Natural killer cell treated with Interleukin-12 subunit alpha and Interleukin-12 subunit beta and Interleukin-15 and Interleukin-18, amount 100 ng/mL, for 72 hours (primary cell): Measurements from ENCODE around the gene MACROH2A2. TPM values are rescaled to one million over a fixed set of nuclear protein-coding genes. Genes with fewer than 3 reads are reported as not detected.
A peak's percentile ranks its signal among the peaks of the same experiment; 100 is the strongest.
"Not testable (repeated sequence)": the region's sequence is repeated elsewhere in the genome, so short reads cannot be mapped to it uniquely, and the experiment has no call there.

Experiments
- ATAC-seq, 2 donors: fragments of 150-1000 bp; cut with Tn5 transposase in 1 of 2; sonication (Bioruptor Pico), chemical (Tn5 transposase) in 1 of 2; 2 replicates each; pipeline ENCODE4 v1.10.0; 2021
- DNase-seq: peaks from one replicate; pipeline ENCODE4 v3.0.0; 2022; ENCODE audit warnings: low spot score
- H3K27ac Mint-ChIP-seq, 2 donors: 1 replicate in 1 of 2; 2 replicates in 1 of 2; pipeline ENCODE4 v1.8.0; 2022; ENCODE audit warnings: mixed read lengths in 2 of 2, mild to moderate bottlenecking in 1 of 2, moderate library complexity in 1 of 2
- H3K27me3 Mint-ChIP-seq, 2 donors: 1 replicate in 1 of 2; 2 replicates in 1 of 2; pipeline ENCODE4 v1.8.0; 2022; ENCODE audit warnings: mixed read lengths in 2 of 2
- H3K36me3 Mint-ChIP-seq: one replicate; pipeline ENCODE4 v1.8.0; 2022; ENCODE audit warnings: mixed read lengths
- H3K4me1 Mint-ChIP-seq, 2 donors: 1 replicate in 1 of 2; 2 replicates in 1 of 2; pipeline ENCODE4 v1.8.0; 2022; ENCODE audit warnings: low read depth in 2 of 2, mixed read lengths in 2 of 2, mild to moderate bottlenecking in 1 of 2
- H3K4me3 Mint-ChIP-seq: one replicate; pipeline ENCODE4 v1.8.0; 2022; ENCODE audit warnings: mixed read lengths
- H3K9me3 Mint-ChIP-seq: 2 replicates; pipeline ENCODE4 v1.8.0; 2022; ENCODE audit warnings: mixed read lengths
- total RNA-seq, 2 donors: library from RNA; stranded (reverse); gene quantifications; one replicate each; pipeline ENCODE4 v1.2.3, GENCODE V29; 2022

MACROH2A2 gene
- total RNA-seq, result under 1 TPM; 0.43 to 0.56 TPM

DNA sequence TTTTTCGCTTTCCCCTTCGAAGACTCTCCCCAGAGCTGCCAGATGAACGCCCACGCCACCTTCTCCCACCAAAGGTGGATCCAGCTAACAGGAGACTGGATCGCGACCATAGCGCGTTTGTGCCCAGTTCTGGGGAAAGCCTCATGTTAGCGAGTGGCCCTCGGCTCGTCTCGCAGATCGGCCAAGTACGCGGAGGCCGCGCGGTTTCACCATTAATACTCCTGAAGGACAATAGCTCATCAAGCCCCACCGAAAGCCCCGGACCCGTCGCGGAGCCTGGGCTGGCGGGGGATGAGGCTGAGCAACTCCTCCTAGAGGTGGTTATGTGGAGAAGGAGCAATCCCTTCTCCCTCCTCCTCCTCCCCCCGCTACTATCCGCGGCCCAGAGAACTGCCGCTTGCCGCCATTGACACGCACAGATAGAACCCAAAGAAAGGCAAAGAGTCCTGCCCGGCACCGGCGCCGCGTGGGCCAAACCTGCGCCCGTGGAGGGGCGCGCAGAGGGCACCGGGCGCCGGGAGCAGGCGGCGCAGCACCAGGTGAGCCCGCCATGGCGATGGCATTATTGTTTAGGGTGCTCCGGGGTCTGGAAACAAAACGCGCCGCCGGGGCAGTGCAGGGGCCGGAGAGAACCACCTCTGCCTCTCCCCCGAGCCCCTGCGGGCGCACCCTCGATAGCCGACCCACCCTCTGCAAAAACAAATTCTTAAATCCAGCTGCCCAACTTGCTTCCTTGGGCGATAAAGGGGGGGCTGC lies at the start of gene MACROH2A2:
MACROH2A2 (plus strand) TSS at position 385 of the 756 bp plus-strand sequence. CDS start 22,813 bp downstream, outside the sequence.
- H3K27me3 Mint-ChIP-seq, result peaks cover 33 to 46% of the 10 kb centered on the region in 2 donors
- H3K9me3 Mint-ChIP-seq, result no peaks in the 10 kb centered on the region
- peaks cover 0 to 7% of the 10 kb centered on the region in 2 donors for H3K4me1 Mint-ChIP-seq
- no peaks in the 10 kb centered on the region for H3K36me3 Mint-ChIP-seq
- DNase-seq (no peak), ATAC-seq (peak in 1 of 2 donors; percentile 37)
- no peak within 1 kb of the TSS for H3K27ac Mint-ChIP-seq
- peak within 1 kb of the TSS; percentile 75 for H3K4me3 Mint-ChIP-seq

DNA sequence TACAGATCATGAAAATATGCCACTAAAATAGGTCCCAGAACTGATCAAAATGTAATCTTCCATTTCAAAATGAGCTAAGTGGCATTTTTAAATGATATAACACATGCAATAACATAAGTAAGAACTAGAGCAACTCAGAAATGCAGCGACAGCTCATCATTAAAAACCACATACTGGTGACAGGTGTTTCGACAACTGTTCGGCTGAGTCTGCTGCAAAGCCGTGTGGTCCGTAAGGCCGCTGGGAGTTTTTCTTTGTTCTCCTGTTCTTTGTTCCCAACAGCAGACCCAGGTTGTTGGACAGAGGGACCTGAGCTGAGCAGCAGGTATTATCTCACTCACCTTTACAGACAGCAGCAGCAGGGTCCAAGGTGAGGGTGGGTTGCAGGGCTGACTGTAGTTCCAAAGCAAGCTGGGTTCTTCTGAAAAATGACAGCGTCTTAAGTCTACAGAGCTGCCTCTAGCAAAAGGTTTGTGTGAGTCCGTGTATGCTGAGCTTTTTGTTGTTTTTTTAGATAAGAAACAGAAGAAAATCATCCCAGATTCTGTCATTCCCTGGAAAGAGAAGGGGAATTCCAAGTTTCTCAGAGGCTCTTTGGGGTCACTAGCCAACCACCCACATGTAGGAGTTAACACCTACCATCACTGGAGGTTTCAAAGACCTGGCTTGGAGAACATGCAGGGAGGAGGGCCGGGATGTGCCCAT lies 45.4 kb upstream of the MACROH2A2 start:
- Mint-ChIP-seq H3K4me3 (no peak overlapping the region), H3K27me3 (peaks cover 46 to 70% of the 10 kb centered on the region in 2 donors), H3K9me3 (no peaks in the 10 kb centered on the region), H3K27ac (no peak overlapping the region), H3K36me3 (no peaks in the 10 kb centered on the region), H3K4me1 (no peaks in the 10 kb centered on the region)
- ATAC-seq (peak in 1 of 2 donors; percentile 36), DNase-seq (no peak)

- Mint-ChIP-seq H3K27ac (no peak overlapping the region), H3K9me3 (peaks cover 10% of the 10 kb centered on the region), H3K27me3 (peaks cover 25 to 34% of the 10 kb centered on the region in 2 donors), H3K36me3 (peaks cover 16% of the 10 kb centered on the region), H3K4me1 (no peaks in the 10 kb centered on the region), H3K4me3 (no peak overlapping the region)
- DNase-seq (no peak), ATAC-seq (no peak)
These were observed 21.4 kb upstream of the MACROH2A2 start for GRCh38 chr10:70031215-70031614.

DNA sequence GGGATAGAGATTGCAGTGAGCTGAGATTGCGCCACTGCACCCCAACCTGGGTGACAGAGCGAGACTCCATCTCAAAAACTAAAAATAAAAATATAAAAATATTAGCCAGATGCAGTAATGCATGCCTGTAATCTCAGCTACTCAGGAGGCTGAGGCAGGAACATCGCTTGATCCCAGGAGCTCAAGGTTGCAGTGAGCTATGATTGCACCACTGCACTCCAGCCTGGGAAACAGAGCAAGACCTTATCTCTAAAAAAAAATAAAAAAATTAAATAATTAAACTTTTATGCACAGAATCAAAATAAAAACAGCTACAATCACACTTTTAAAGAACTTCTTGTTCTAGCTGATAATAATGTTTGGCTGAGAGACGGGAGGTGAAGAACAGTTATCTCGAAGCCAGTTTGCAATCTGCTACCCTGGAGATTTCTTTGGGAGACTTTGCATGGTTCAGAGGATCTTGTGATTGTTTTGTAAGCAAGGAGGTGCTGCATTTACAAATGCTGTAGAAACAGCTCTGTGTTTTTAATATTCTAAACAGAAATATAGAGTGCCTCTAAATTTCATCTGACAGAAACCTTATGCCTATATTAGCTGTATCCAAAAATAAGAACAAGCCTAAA lies 19.9 kb upstream of the MACROH2A2 start:
- no peaks in the 10 kb centered on the region for H3K4me1 Mint-ChIP-seq
- no peak overlapping the region for H3K4me3 Mint-ChIP-seq
- H3K36me3 Mint-ChIP-seq, result peaks cover 16% of the 10 kb centered on the region
- ATAC-seq (no peak), DNase-seq (no peak)
- peaks cover 10% of the 10 kb centered on the region for H3K9me3 Mint-ChIP-seq
- peaks cover 18 to 28% of the 10 kb centered on the region in 2 donors for H3K27me3 Mint-ChIP-seq
- H3K27ac Mint-ChIP-seq, result no peak overlapping the region

DNA sequence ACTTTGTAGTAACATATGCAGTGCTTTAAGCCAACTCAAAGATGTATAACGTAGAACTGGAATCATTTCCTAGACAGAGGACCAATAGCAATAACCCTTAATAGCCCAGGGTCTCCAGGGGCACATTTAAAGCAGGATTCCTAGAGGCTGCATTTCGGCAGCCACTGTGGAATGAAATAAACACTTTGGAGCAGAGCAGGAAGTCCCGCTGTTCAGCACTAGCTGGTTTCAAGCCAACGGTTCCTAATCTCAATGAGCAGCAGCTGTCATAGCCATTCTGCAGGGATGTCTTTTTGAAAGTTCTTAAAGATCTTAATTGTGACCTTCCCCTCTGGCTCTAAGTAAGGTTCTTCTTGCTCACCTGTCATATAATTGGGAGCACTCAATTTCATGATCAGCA lies 18.4 kb upstream of the MACROH2A2 start:
- H3K27ac Mint-ChIP-seq, result no peak overlapping the region
- H3K9me3 Mint-ChIP-seq, result peaks cover 10% of the 10 kb centered on the region
- ATAC-seq (no peak), DNase-seq (no peak)
- H3K4me1 Mint-ChIP-seq, result peaks cover 4 to 8% of the 10 kb centered on the region in 2 donors
- H3K4me3 Mint-ChIP-seq, result no peak overlapping the region
- peaks cover 21% of the 10 kb centered on the region for H3K36me3 Mint-ChIP-seq
- peaks cover 22 to 27% of the 10 kb centered on the region in 2 donors for H3K27me3 Mint-ChIP-seq

DNA sequence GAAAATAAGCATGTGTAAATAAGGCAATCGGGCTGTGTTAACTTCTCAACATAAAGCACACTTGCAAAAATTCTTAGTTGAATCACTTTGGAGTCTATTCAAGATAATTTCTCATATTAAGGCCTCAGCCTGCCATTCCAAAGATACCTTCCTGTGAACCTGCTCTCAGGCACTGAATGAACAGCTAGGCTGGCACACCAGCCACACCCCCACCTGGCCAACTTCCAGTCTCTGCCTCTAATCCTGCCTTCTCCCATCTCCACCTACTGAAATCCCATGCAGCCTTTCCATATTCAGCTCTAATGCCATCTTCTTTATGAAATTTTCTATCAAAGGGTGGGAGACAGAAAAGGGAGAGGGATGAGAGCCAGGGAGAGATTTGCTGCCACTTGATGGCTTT lies 17.1 kb upstream of the MACROH2A2 start:
- Mint-ChIP-seq H3K27me3 (peaks cover 17 to 20% of the 10 kb centered on the region in 2 donors), H3K4me3 (no peak overlapping the region), H3K36me3 (peaks cover 14% of the 10 kb centered on the region), H3K9me3 (peaks cover 4% of the 10 kb centered on the region), H3K27ac (no peak overlapping the region), H3K4me1 (peaks cover 7 to 8% of the 10 kb centered on the region in 2 donors)
- ATAC-seq (no peak), DNase-seq (no peak)

GRCh38 chr10:70038923-70039322 lies 13.7 kb upstream of the MACROH2A2 start:
- peaks cover 20% of the 10 kb centered on the region for H3K36me3 Mint-ChIP-seq
- no peak overlapping the region for H3K4me3 Mint-ChIP-seq
- peaks cover 7 to 8% of the 10 kb centered on the region in 2 donors for H3K4me1 Mint-ChIP-seq
- peak overlapping the region in 1 of 2 donors; percentile 21 for H3K27ac Mint-ChIP-seq
- DNase-seq (no peak), ATAC-seq (peak; percentile 91 to 94)
- peaks cover 16 to 30% of the 10 kb centered on the region in 2 donors for H3K27me3 Mint-ChIP-seq
- H3K9me3 Mint-ChIP-seq, result no peaks in the 10 kb centered on the region

DNA sequence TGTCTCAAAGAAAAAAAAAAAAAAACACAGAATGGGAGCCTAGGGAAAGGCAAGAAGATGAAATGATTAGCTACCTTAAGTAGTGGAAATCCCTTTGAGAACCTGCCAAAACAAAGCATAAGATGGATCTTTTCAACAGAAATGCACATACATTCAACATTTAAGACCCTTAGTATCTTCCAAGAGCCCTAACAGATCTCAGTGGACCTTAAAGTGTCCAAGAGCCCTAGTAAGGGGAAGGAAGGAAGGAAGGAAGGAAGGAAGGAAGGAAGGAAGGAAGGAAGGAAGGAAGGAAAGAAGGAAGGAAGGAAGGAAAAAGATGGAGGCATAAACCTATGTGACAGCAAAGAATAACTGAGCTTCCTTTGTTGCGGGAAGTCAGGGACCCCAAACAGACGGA lies 11.6 kb upstream of the MACROH2A2 start:
- no peak overlapping the region for H3K27ac Mint-ChIP-seq
- no peaks in the 10 kb centered on the region for H3K9me3 Mint-ChIP-seq
- H3K4me3 Mint-ChIP-seq, result no peak overlapping the region
- peaks cover 18 to 42% of the 10 kb centered on the region in 2 donors for H3K27me3 Mint-ChIP-seq
- H3K4me1 Mint-ChIP-seq, result peaks cover 7 to 8% of the 10 kb centered on the region in 2 donors
- ATAC-seq (no peak), DNase-seq (no peak)
- H3K36me3 Mint-ChIP-seq, result peaks cover 20% of the 10 kb centered on the region

DNA sequence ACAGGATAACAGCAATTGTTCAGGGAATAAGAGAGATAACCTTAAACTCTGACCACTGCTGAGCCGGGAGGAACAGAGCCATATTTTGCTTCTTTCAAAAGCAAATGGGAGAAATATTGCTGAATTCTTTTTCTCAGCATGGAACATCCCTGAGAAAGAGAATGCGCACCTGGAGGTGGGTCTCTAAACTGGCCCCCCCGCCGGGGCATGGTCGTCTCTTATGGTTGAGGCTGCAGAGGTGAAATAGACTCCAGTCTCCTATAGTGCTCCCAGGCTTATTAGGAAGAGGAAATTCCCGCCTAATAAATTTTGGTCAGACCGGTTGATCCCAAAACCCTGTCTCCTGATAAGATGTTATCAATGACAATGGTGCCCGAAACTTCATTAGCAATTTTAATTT lies 10.9 kb upstream of the MACROH2A2 start:
- Mint-ChIP-seq H3K27me3 (peaks cover 18 to 42% of the 10 kb centered on the region in 2 donors), H3K36me3 (peaks cover 20% of the 10 kb centered on the region)
- not testable (repeated sequence) for H3K4me3 Mint-ChIP-seq, H3K27ac Mint-ChIP-seq, DNase-seq, H3K4me1 Mint-ChIP-seq, H3K9me3 Mint-ChIP-seq, ATAC-seq

DNA sequence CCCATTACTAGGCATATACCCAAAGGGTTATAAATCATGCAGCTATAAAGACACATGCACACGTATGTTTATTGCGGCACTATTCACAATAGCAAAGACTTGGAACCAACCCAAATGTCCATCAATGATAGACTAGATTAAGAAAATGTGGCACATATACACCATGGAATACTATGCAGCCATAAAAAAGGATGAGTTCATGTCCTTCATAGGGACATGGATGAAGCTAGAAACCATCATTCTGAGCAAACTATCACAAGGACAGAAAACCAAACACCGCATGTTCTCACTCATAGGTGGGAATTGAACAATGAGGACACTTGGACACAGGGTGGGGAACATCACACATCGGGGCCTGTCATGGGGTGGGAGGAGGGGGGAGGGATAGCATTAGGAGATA lies 5.6 kb upstream of the MACROH2A2 start:
- not testable (repeated sequence) for H3K4me1 Mint-ChIP-seq

GRCh38 chr10:70048030-70048723 lies 4.5 kb upstream of the MACROH2A2 start:
- Mint-ChIP-seq H3K27ac (no peak overlapping the region), H3K4me3 (no peak overlapping the region), H3K27me3 (peaks cover 32 to 38% of the 10 kb centered on the region in 2 donors), H3K4me1 (peaks cover 0 to 7% of the 10 kb centered on the region in 2 donors), H3K36me3 (no peaks in the 10 kb centered on the region), H3K9me3 (no peaks in the 10 kb centered on the region)
- DNase-seq (no peak), ATAC-seq (no peak)

More for the DNA sequence above, 5.6 kb upstream of the MACROH2A2 start:
- not testable (repeated sequence) for H3K27ac Mint-ChIP-seq, H3K9me3 Mint-ChIP-seq, DNase-seq, H3K36me3 Mint-ChIP-seq, ATAC-seq, H3K4me3 Mint-ChIP-seq
- H3K27me3 Mint-ChIP-seq, result peaks cover 29 to 33% of the 10 kb centered on the region in 2 donors

DNA sequence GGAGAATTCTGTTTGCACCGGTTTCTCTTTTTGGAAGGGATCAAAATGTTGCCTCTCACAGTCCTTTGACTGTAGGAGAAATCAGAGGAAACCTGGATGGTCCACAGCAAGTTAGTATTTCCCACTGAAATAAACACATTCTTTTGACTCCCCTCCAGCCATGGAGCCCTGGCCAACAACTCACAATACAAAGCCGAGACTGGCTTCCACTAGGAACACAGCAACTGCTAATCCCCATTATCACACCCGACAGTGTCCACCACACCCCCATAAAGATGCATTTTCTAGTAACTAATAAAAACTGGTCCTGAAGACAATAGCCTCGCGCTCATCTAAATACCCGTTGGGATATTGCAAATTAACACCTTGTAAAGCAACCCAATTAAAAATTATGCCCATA lies 798 bp upstream of the MACROH2A2 start:
- ATAC-seq, result no peak
- Mint-ChIP-seq H3K9me3 (no peaks in the 10 kb centered on the region), H3K27me3 (peaks cover 33 to 46% of the 10 kb centered on the region in 2 donors), H3K4me3 (no peak overlapping the region), H3K27ac (no peak overlapping the region), H3K36me3 (no peaks in the 10 kb centered on the region), H3K4me1 (peaks cover 0 to 7% of the 10 kb centered on the region in 2 donors)
- DNase-seq, result no peak

DNA sequence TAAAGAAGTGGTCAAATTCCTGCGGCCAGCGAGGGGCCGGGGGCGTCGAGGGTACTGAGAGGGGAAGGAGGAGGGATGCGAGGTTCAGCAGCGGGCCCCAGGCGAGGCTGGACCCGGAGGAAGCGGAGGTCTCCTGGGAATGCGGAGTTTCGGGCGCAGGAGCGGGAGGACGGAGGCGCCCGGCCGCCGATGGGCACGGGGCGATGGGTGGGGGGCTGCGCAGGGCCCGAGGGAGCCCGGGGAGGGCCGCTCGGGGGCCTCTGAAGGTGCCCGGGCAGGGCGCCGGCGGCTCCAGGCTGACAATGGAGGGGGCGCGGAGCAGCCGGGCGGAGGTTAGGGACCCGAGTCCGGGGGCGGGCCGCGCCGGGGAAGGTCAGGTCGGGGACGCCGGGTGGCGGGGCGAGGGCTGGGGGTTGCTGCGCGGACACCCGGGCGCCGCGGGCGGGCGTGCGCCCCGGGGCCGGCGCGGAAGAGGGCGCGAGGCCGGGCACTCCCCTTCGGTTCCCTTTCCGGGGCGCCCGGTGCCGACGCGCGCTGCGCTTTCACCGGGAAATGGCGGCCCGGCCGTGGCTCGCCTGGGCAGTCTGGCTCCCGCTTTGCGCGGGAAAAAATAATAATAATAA lies 683 bp downstream of the MACROH2A2 start:
- Mint-ChIP-seq H3K27me3 (peaks cover 33 to 46% of the 10 kb centered on the region in 2 donors), H3K27ac (no peak overlapping the region), H3K9me3 (no peaks in the 10 kb centered on the region), H3K36me3 (no peaks in the 10 kb centered on the region), H3K4me1 (peaks cover 0 to 7% of the 10 kb centered on the region in 2 donors), H3K4me3 (peak overlapping the region; percentile 75)
- DNase-seq, result no peak
- peak in 1 of 2 donors; percentile 51 for ATAC-seq
